Stomach smooth muscle (tissue), 2 donors: ENCODE results near the gene SPOCD1.
"Not testable (repeated sequence)": the region's sequence is repeated elsewhere in the genome, so short reads cannot be mapped to it uniquely, and the experiment has no call there.

Experiments used
- H3K27ac ChIP-seq: one replicate; pipeline ENCODE4 v1.7.0; 2013; ENCODE audit warnings: mild to moderate bottlenecking, low read length, inconsistent platforms
- H3K27me3 ChIP-seq, 2 donors: one replicate each; pipeline ENCODE4 v1.7.0; 2013; ENCODE audit warnings: low read length in 2 of 2; ENCODE audit not compliant: insufficient read depth in 2 of 2, control insufficient read depth in 1 of 2
- H3K36me3 ChIP-seq, 2 donors: one replicate each; pipeline ENCODE4 v1.7.0; 2013; ENCODE audit warnings: low read length in 2 of 2; ENCODE audit not compliant: control insufficient read depth in 2 of 2, insufficient read depth in 2 of 2
- H3K4me1 ChIP-seq: one replicate; pipeline ENCODE4 v1.7.0; 2013; ENCODE audit warnings: low read length; ENCODE audit not compliant: control insufficient read depth, insufficient read depth
- H3K4me3 ChIP-seq, 2 donors: one replicate each; pipeline ENCODE4 v1.7.0; 2013; ENCODE audit warnings: low read length in 2 of 2
- H3K9ac ChIP-seq, 2 donors: one replicate each; pipeline ENCODE4 v1.7.0; 2013; ENCODE audit warnings: low read length in 2 of 2, mild to moderate bottlenecking in 1 of 2
- H3K9me3 ChIP-seq, 2 donors: one replicate each; pipeline ENCODE4 v1.7.0; 2013; ENCODE audit warnings: low read length in 2 of 2; ENCODE audit not compliant: control insufficient read depth in 2 of 2
- donor health status: healthy.
- donor health status: Pancreatic carcinoma.

SPOCD1 gene

DNA sequence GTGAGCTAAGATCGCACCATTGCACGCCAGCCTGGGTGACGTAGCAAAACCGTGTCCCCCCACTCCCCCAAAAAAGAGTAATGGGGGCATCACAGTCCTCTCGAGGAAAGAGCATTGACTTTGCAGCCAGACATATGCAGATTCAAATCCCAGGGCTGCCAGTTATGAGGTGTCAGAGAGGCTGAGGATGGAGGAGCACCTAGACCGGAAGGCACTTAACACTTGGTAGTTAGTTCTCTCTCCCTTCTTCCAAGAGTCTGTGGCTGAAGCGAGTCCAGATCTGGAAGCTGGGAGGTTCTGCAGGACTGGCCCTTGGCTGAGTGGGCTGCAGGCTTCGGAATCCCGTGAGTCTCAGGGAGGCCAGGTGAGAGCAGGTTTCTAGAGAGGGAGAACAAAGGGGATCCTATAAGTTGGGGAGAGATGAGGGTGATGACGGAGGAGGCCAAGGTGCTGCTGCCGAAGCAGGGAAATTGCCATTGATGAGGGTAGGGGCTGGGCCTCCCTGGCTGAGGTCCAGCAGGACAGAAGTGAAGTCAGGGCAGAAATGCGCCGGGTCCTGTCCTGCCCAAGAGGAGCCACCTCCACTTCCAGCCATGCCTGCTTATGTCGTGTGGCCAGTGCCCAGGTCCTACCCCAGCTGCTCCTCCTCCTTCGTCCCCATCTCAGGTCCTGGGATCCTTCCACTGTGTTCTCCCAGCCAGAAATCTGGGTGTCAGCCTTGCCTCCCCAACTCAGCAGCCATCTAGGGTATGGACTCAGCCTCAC lies 13.3 kb upstream of the SPOCD1 start:
- no peak overlapping the region for H3K4me3 ChIP-seq
- no peaks in the 10 kb centered on the region for H3K9me3 ChIP-seq
- H3K36me3 ChIP-seq: no peaks in the 10 kb centered on the region
- H3K4me1 ChIP-seq: no peaks in the 10 kb centered on the region
- H3K27me3 ChIP-seq: peaks cover 0 to 6% of the 10 kb centered on the region in 2 donors
- H3K9ac ChIP-seq: no peak overlapping the region
- H3K27ac ChIP-seq: no peak overlapping the region

DNA sequence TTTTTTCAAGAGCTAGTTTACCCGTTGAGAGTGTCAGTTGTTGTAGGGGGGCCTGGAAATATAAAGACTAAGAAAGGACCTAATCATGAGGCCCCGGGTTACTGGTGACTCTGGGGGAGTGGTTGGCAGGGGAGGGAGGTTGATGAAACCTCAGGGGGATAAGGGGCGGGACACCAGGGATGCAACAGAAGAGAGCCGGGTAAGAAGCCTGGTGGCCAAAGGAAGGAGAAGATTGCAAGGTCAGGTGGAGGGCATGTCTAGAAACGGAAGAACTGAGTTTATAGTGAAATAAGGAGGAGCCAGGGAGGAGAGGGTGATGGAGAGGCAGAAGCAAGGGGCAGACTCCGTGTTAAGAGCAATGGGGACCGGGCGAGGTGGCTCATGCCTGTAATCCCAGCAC lies 12.5 kb upstream of the SPOCD1 start:
- no peak overlapping the region for H3K9ac ChIP-seq
- no peaks in the 10 kb centered on the region for H3K9me3 ChIP-seq
- H3K4me1 ChIP-seq: no peaks in the 10 kb centered on the region
- peaks cover 0 to 6% of the 10 kb centered on the region in 2 donors for H3K27me3 ChIP-seq
- H3K36me3 ChIP-seq: no peaks in the 10 kb centered on the region
- H3K4me3 ChIP-seq: no peak overlapping the region
- H3K27ac ChIP-seq: no peak overlapping the region

DNA sequence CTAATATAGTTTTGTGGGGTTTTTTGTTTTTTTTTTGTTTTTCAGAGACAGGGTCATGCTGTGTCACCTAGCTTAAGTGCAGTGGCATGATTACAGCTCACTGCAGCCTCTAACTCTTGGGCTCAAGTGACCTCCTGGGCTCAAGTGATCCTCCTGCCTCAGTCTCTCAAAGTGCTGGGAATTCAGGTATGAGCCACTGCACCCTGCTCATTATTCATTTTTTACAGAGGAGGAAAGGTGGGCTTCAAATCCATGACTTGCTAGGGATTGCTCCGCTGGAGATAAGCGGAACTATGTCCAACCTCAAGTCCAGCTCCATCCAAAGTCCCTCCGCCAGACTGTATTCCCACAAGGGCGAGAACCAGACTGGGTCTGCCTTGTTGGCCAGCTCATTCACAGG lies 8.0 kb upstream of the SPOCD1 start:
- H3K4me1 ChIP-seq: no peaks in the 10 kb centered on the region
- H3K9ac ChIP-seq: no peak overlapping the region
- no peak overlapping the region for H3K4me3 ChIP-seq
- H3K27me3 ChIP-seq: no peaks in the 10 kb centered on the region
- no peaks in the 10 kb centered on the region for H3K9me3 ChIP-seq
- H3K27ac ChIP-seq: no peak overlapping the region
- H3K36me3 ChIP-seq: no peaks in the 10 kb centered on the region

DNA sequence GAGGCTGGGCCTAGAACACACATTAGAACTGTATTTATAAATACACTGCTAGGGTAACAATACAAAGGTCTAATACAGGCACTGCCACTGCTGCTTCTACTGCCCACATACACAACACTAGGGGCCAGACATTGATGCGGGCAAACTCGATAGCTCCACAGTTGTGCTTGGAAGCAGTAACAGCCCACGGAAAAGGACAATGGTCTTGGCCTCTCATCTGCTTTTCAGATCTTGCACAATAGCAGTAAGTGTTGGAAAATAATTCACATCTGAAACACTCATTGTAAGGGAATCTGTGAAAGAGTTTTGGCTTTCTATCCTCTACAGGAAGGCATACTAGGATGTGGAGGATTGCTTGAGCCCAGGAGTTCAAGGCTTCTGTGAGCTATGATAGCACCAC lies 6.9 kb upstream of the SPOCD1 start:
- Histone ChIP-seq H3K4me1 (no peaks in the 10 kb centered on the region), H3K4me3 (no peak overlapping the region), H3K9ac (no peak overlapping the region), H3K9me3 (no peaks in the 10 kb centered on the region), H3K36me3 (no peaks in the 10 kb centered on the region), H3K27me3 (no peaks in the 10 kb centered on the region), H3K27ac (no peak overlapping the region)

DNA sequence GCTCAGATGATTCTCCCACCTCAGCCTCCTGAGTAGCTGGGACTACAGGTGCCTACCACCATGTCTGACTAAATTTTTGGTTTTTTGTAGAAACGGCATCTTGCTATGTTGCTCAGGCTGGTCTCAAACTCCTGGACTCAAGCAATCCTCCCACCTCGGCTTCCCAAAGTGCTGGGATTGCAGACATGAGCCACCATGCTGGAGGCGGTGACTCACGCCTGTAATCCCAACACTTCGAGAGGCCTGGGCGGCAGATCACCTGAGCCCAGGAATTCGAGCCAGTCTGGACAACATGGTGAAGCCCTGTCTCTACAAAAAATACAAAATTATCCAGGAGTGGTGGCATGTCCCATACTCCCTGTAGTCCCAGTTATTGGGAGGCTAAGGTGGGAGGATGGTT lies 4.4 kb upstream of the SPOCD1 start:
- not testable (repeated sequence) for H3K9ac ChIP-seq, H3K4me3 ChIP-seq, H3K27me3 ChIP-seq, H3K36me3 ChIP-seq, H3K4me1 ChIP-seq, H3K9me3 ChIP-seq, H3K27ac ChIP-seq

DNA sequence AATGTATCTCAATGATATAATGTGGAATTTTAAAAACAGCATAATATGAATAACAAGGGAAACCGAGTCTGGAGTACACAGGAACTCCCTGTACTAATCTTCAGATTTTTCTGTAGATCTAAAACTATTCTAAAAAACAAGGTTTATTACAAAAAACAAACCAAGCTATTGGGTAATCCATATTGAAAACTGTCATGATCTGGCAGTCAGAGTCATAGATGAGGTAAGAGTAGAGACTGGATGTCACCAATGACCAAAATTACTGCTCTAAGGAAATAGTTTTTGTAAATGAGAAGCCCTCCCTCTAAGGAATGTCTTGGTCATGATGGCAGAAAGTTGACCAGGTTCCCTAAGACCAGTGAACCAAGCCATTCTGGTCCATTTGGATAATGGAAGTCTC lies 2.4 kb upstream of the SPOCD1 start:
- Histone ChIP-seq H3K9me3 (no peaks in the 10 kb centered on the region), H3K9ac (no peak overlapping the region), H3K27me3 (no peaks in the 10 kb centered on the region), H3K36me3 (no peaks in the 10 kb centered on the region), H3K4me3 (no peak overlapping the region), H3K4me1 (no peaks in the 10 kb centered on the region), H3K27ac (no peak overlapping the region)

DNA sequence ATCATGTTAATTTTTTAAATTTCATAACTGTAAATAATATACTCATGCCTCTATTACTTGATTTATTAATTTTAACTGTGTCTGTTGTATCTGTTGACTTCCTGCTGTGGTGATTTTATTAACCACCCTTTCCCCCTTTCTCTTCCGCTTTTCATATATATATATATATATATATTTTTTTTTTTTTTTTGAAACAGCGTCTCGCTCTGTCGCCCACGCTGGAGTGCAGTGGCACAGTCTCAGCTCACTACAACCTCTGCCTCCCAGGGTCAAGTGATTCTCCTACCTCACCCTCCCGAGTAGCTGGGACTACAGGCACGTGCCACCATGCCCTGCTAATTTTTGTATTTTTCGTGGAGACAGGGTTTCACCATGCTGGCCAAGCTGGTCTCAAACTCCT lies 1.1 kb upstream of the SPOCD1 start:
- H3K27me3 ChIP-seq, H3K36me3 ChIP-seq, H3K9me3 ChIP-seq, H3K9ac ChIP-seq, H3K4me3 ChIP-seq, H3K27ac ChIP-seq, H3K4me1 ChIP-seq: not testable (repeated sequence)

DNA sequence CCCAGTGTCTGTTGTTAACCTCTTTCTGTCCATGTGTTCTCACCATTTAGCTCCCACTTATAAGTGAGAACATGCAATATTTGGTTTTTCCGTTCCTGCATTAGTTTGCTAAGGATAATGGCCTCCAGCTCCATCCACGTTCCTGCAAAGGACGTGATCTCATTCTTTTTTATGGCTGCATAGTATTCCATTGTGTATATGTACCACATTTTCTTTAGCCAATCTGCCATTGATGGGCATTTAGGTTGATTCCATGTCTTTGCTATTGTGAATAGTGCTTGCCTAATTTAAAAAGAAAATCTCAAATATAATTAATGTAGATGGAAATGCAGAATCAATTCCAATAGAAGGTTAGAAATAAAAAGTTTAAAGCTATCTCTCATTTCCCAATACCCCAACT lies 679 bp upstream of the SPOCD1 start:
- not testable (repeated sequence) for H3K4me1 ChIP-seq, H3K36me3 ChIP-seq, H3K9me3 ChIP-seq, H3K27ac ChIP-seq, H3K4me3 ChIP-seq, H3K9ac ChIP-seq, H3K27me3 ChIP-seq

DNA sequence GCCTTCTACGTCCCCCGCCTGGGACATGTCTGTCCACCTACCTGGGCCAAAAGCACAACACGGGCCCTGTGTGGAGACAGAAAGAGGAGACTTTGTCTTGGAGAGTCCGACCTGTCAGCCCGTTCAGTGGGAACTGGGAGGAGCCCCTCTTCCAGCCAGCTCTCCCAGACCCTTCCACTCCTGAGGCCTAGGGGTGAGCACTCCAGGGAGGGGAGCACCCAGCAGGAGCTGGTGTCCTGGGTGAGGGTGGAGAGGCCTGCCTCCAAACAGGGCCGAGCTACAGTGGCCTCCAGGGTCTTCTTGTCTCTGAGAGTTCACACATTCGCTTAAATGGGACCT lies 546 bp downstream of the SPOCD1 start:
- no peaks in the 10 kb centered on the region for H3K9me3 ChIP-seq
- H3K9ac ChIP-seq: no peak overlapping the region
- no peak overlapping the region for H3K27ac ChIP-seq
- H3K4me3 ChIP-seq: no peak overlapping the region
- no peaks in the 10 kb centered on the region for H3K27me3 ChIP-seq
- H3K36me3 ChIP-seq: no peaks in the 10 kb centered on the region
- H3K4me1 ChIP-seq: no peaks in the 10 kb centered on the region

DNA sequence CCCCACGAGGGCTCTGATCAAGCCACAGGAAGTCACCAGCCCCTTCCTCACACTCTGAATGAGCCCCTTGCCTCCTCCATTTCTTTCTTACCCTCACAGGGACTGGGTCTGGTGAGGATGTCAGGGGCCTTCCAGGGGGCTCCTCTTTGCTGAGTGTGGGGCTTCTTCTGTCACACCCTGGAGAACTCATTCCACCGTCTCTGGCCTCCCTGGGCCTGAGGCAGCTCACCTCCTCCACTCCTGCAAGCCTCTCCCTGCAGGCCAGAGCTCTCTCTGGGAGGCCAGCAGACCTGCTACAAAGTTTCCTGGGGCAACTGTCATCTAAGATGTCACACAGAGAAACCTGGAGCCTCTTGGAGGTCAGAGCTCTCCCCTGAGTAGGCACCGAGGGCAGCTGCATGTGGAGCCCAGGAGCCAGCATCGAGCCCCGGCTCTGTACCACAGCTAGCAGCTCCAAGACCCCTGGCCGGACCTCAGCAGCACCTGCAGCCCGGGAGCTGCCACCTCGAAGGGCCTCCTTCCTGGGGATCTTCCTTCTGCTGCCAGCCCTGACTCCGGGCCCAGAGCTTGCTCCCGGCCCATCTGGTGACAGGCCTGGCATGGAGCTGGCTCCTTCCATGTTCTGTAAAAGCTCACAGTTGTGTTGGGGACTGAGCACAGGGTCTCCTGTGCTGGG lies 1.1 kb downstream of the SPOCD1 start:
- Histone ChIP-seq H3K36me3 (no peaks in the 10 kb centered on the region), H3K9ac (no peak overlapping the region), H3K4me3 (no peak overlapping the region), H3K9me3 (no peaks in the 10 kb centered on the region), H3K27ac (no peak overlapping the region), H3K27me3 (no peaks in the 10 kb centered on the region), H3K4me1 (no peaks in the 10 kb centered on the region)

DNA sequence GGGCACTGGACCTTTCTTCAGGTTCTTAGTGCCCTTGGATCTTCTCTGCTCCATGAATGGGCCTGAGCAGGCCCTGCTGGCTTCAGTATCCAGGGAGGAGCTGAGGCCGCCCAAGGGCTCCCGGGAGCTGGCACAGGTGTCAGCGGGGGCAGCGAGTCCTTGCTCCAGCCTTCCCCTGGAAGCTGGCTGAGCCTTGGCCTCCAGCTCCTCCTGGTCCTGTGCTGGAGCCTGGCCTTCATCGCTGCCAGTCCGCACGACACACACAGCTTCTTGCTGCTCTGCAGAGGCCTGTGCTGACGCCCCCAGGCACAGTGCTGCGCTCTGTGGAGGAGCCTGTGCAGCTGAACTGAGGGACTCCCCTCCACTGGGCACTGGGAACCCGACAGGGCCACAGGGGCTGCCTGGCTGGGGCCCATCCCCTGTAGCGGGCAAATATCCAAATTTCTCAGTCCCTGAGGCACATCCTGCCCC lies 1.7 kb downstream of the SPOCD1 start:
- H3K27ac ChIP-seq: no peak overlapping the region
- no peaks in the 10 kb centered on the region for H3K27me3 ChIP-seq
- H3K4me3 ChIP-seq: no peak overlapping the region
- no peaks in the 10 kb centered on the region for H3K36me3 ChIP-seq
- H3K9me3 ChIP-seq: no peaks in the 10 kb centered on the region
- H3K4me1 ChIP-seq: no peaks in the 10 kb centered on the region
- no peak overlapping the region for H3K9ac ChIP-seq
